GM23338 (cell line): ENCODE data around the gene ENDOV. TPM values are rescaled to one million over a fixed set of nuclear protein-coding genes. Genes with fewer than 3 reads are reported as not detected.

Experiments used
- ATAC-seq: fragments of 200-7000 bp; cut with Tn5 transposase; 3 replicates; pipeline ENCODE4 v1.9.1; 2020
- DNase-seq: peaks from one replicate; pipeline ENCODE4 v3.0.0-alpha.2; 2015; ENCODE audit warnings: low spot score
- H2AFZ ChIP-seq: fragments of 200-600 bp; sonication (generic); 2 replicates; pipeline ENCODE4 v1.8.0; 2016; ENCODE audit warnings: antibody characterized with exemption, mild to moderate bottlenecking, moderate library complexity
- H3F3A ChIP-seq: fragments of 200-600 bp; sonication (generic); replicated peaks from 2 replicates; pipeline ENCODE4 v1.8.0; 2017; ENCODE audit warnings: antibody characterized with exemption, mixed run types, low read depth
- H3K27ac ChIP-seq: fragments of 200-600 bp; sonication (generic); 2 replicates; pipeline ENCODE4 v1.6.1; 2016; ENCODE audit warnings: low read depth
- H3K27me3 ChIP-seq: fragments of 200-600 bp; sonication (generic); 2 replicates; pipeline ENCODE4 v1.8.0; 2016; ENCODE audit warnings: mild to moderate bottlenecking, mixed run types, moderate library complexity; ENCODE audit not compliant: insufficient read depth
- H3K36me3 ChIP-seq: fragments of 200-600 bp; sonication (generic); 2 replicates; pipeline ENCODE4 v1.8.0; 2016; ENCODE audit warnings: mild to moderate bottlenecking; ENCODE audit not compliant: insufficient read depth
- H3K4me1 ChIP-seq: fragments of 200-600 bp; sonication (generic); 2 replicates; pipeline ENCODE4 v1.8.0; 2016; ENCODE audit warnings: mild to moderate bottlenecking, moderate library complexity; ENCODE audit not compliant: insufficient read depth
- H3K4me2 ChIP-seq: fragments of 200-600 bp; sonication (generic); 2 replicates; pipeline ENCODE4 v1.7.1; 2017; ENCODE audit warnings: mixed run types
- H3K4me3 ChIP-seq: fragments of 200-600 bp; sonication (generic); 2 replicates; pipeline ENCODE4 v1.6.1; 2016; ENCODE audit warnings: mixed run types
- H3K79me2 ChIP-seq: fragments of 200-600 bp; sonication (generic); replicated peaks from 2 replicates; pipeline ENCODE4 v1.8.0; 2017; ENCODE audit warnings: mild to moderate bottlenecking; ENCODE audit not compliant: insufficient read depth
- H3K9me2 ChIP-seq: fragments of 200-600 bp; sonication (generic); 2 replicates; pipeline ENCODE4 v1.8.0; 2017; ENCODE audit not compliant: insufficient read depth
- H4K20me1 ChIP-seq: fragments of 200-600 bp; sonication (generic); replicated peaks from 2 replicates; pipeline ENCODE4 v1.8.0; 2017; ENCODE audit warnings: mild to moderate bottlenecking; ENCODE audit not compliant: insufficient read depth
- H3K27ac Mint-ChIP-seq: 2 replicates; pipeline ENCODE4 v1.8.0; 2020; ENCODE audit warnings: inconsistent platforms, mild to moderate bottlenecking, moderate library complexity, mixed read lengths
- H3K27me3 Mint-ChIP-seq: 3 replicates; pipeline ENCODE4 v1.8.0; 2022; ENCODE audit warnings: low read depth, mild to moderate bottlenecking, moderate library complexity, mixed read lengths, inconsistent platforms; ENCODE audit not compliant: insufficient read depth, poor library complexity
- H3K36me3 Mint-ChIP-seq: 3 replicates; pipeline ENCODE4 v1.8.0; 2021; ENCODE audit warnings: low read depth, mild to moderate bottlenecking, inconsistent platforms, moderate library complexity, mixed read lengths
- H3K4me1 Mint-ChIP-seq: 3 replicates; pipeline ENCODE4 v1.8.0; 2020; ENCODE audit warnings: mild to moderate bottlenecking, inconsistent platforms, mixed read lengths
- H3K4me3 Mint-ChIP-seq: 3 replicates; pipeline ENCODE4 v1.8.0; 2021; ENCODE audit warnings: moderate library complexity, mild to moderate bottlenecking, inconsistent platforms, mixed read lengths
- H3K9me3 Mint-ChIP-seq: 3 replicates; pipeline ENCODE4 v1.8.0; 2020; ENCODE audit warnings: moderate library complexity, mild to moderate bottlenecking, inconsistent platforms, mixed read lengths
- CREB1 ChIP-seq: fragments of 250-450 bp; sonication (Bioruptor Pico); IDR thresholded peaks from 2 replicates; pipeline ENCODE4 v1.5.0; 2020; ENCODE audit warnings: low read depth, mild to moderate bottlenecking, moderate library complexity
- CTCF ChIP-seq, 2 experiments: fragments of 200-600 bp in 1 of 2; sonication (generic) in 1 of 2; conservative IDR thresholded peaks; 2 replicates each; pipeline versions ENCODE4 v1.5.1 to v1.6.1; 2016 to 2017; ENCODE audit warnings: antibody characterized with exemption in 2 of 2, low read depth in 2 of 2, mild to moderate bottlenecking in 2 of 2, moderate library complexity in 1 of 2
- ETS1 ChIP-seq: IDR thresholded peaks from 2 replicates; pipeline ENCODE4 v1.6.1; 2016; ENCODE audit warnings: antibody characterized with exemption
- EZH2 ChIP-seq: fragments of 200-600 bp; sonication (generic); IDR thresholded peaks from one replicate; pipeline ENCODE4 v1.8.0; 2017; ENCODE audit warnings: antibody characterized with exemption, mild to moderate bottlenecking, low read depth; ENCODE audit not compliant: unreplicated experiment
- EZH2phosphoT487 ChIP-seq: fragments of 200-600 bp; sonication (generic); IDR thresholded peaks from one replicate; pipeline ENCODE4 v1.8.1; 2018; ENCODE audit warnings: antibody characterized with exemption; ENCODE audit not compliant: unreplicated experiment
- JUNB ChIP-seq: IDR thresholded peaks from one replicate; pipeline ENCODE4 v1.6.1; 2016; ENCODE audit warnings: antibody characterized with exemption; ENCODE audit not compliant: unreplicated experiment
- POLR2AphosphoS5 ChIP-seq: IDR thresholded peaks from 2 replicates; pipeline ENCODE4 v1.6.1; 2016; ENCODE audit warnings: antibody characterized with exemption, low read depth
- STAT1 ChIP-seq: IDR thresholded peaks from one replicate; pipeline ENCODE4 v1.6.1; 2016; ENCODE audit warnings: antibody characterized with exemption; ENCODE audit not compliant: unreplicated experiment
- ZNF114 ChIP-seq: fragments of 250-450 bp; sonication (Bioruptor Pico); IDR thresholded peaks from 2 replicates; pipeline ENCODE4 v1.5.0; 2020; ENCODE audit warnings: mild to moderate bottlenecking, moderate library complexity
- ZNF331 ChIP-seq: fragments of 250-450 bp; sonication (Bioruptor Pico); IDR thresholded peaks from 2 replicates; pipeline ENCODE4 v1.5.0; 2020; ENCODE audit warnings: low read depth, mild to moderate bottlenecking, moderate library complexity
- ZNF462 ChIP-seq: fragments of 250-450 bp; sonication (Bioruptor Pico); IDR thresholded peaks from 2 replicates; pipeline ENCODE4 v1.5.0; 2020; ENCODE audit warnings: mild to moderate bottlenecking, moderate library complexity
- polyA plus RNA-seq: library from polyadenylated mRNA; unstranded; fragments of >200 nt; fragmentation: Nextera tagmentation; extraction: Ambion mirVana; gene quantifications from 2 replicates; pipeline ENCODE4 v1.2.1, GENCODE V29; 2016
- total RNA-seq: library from RNA; depleted of rRNA; stranded (reverse); fragments of >200 nt; shearing (Covaris generic); gene quantifications from 2 replicates; pipeline ENCODE4 v1.2.3, GENCODE V29; 2014

The ENDOV gene
- total and polyA plus RNA-seq, 2 experiments from 2014 or later, result 11.5 to 16.1 TPM

DNA sequence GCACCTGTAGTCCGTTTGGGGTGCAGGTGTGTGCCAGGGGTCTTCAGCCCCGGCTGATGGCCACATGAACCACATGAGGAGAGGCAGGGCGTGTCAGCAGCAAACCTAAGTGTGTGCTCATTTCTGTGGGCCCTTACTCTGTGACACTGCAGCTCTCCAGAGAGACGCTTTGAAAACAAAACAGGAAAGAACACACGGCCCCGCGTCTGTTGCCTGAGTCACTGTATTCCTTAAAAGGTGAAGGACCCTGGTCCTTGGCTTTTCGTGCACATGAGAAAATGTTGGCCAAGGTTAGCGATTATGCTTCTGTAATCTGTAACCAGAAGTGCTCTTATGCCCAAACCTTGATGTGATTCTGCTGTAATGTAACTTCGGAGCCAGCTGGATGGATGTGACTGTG, 22.6 kb downstream of the ENDOV start:
- Mint-ChIP-seq H3K27me3 (peaks cover 18% of the 10 kb centered on the region), H3K36me3 (no peaks in the 10 kb centered on the region), H3K4me1 (no peaks in the 10 kb centered on the region), H3K27ac (no peak overlapping the region), H3K4me3 (no peak overlapping the region), H3K9me3 (peaks cover 2% of the 10 kb centered on the region; the same call in 1 of the 3 replicates)
- H3F3A ChIP-seq, result 0 out of 2 replicates have a peak, but pooled peaks cover 3% of the 10 kb centered on the region
- H3K4me1 ChIP-seq, result no peaks in the 10 kb centered on the region; the same call in 1 of the 2 replicates
- DNase-seq, result no peak
- no peak for ATAC-seq
- TF ChIP-seq EZH2phosphoT487 (no peak), EZH2 (no peak), CREB1 (CRISPR knock-in tag) (no peak), JUNB (no peak), ZNF114 (CRISPR knock-in tag) (no peak), POLR2AphosphoS5 (no peak), STAT1 (no peak), ETS1 (no peak), CTCF (conservative IDR thresholded peaks at IDR 0.05; ENCODE audit: low read depth in 2 of 2) (no peak), ZNF462 (CRISPR knock-in tag) (no peak), ZNF331 (no peak)
- H3K4me2 ChIP-seq, result no peak overlapping the region
- H4K20me1 ChIP-seq, result no peaks in the 10 kb centered on the region; the same call in none of the 2 replicates
- H3K27ac ChIP-seq, result no peak overlapping the region
- no peaks in the 10 kb centered on the region for H3K36me3 ChIP-seq
- H2AFZ ChIP-seq, result no peak overlapping the region
- no peaks in the 10 kb centered on the region for H3K9me2 ChIP-seq
- no peaks in the 10 kb centered on the region for H3K27me3 ChIP-seq
- no peak overlapping the region for H3K4me3 ChIP-seq
- no peaks in the 10 kb centered on the region for H3K79me2 ChIP-seq
